ENCODE measurements around the gene FAM98A.

Gene FAM98A

DNA sequence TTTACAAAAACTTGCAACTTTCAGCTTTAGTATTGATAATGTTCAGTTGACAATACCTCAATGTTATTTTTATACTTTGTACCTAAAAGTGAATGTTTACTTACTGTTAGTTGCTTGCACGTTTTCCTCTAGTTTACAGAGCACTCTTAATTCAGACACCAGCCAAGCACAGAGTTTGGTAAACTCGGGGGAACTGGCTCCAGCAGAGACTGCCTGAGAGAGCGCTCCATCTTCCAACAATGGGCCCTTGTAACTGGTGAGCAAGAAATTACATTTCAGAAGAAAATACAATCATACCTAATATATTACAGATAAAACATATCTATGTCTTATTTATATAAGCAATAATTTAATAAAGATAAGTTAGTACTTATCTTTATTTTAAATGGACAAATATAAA, 3.7 kb downstream of the FAM98A start:
- DNase-seq = no peak

DNA sequence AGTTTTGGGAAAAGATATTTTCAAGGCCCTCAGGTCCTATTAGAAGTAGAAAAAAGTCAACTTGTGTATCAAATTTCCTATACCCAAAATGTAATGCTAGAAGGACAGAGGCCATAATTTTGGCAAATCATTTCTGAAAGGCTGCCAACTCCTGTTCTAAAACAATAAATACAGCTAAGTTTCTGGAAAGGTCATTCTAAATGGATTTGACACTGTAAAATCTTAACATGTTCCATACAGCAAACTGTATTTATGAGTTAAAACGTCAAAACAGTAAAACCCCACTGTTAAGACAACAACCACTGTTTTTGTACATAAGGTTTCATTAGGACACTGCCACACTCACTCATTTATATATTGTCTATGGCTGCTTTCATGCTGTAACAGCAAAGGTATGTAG, 9.7 kb downstream of the FAM98A start:
- DNase-seq = no peak

GRCh38 chr2:33588232-33588631, 10.9 kb downstream of the FAM98A start:
- no peak for DNase-seq

- no peak for DNase-seq
Measured at GRCh38 chr2:33586766-33587165, 12.3 kb downstream of the FAM98A start.

GRCh38 chr2:33583194-33583938, 15.7 kb downstream of the FAM98A start:
- no peak for DNase-seq

GRCh38 chr2:33581872-33582271, 17.2 kb downstream of the FAM98A start:
- no peak for DNase-seq

DNA sequence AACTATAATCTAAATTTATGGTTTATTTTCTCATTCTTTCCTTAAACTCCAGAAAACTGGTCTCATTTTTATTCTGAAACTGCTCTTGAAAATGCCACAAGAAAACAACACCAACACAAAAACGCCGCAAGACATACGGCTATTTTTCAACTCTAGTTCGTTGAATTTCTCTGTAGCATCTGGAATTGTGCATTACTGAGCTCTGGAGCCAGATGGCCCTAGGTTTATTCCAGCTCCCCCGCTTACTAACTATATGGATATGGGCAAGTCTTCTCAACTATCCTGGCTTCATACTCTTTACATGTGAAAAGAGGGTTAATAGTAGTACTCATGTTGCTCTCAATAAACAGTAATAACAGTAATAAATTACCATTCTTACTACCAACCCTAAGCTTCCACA, 19.9 kb downstream of the FAM98A start:
- DNase-seq = no peak

- DNase-seq = no peak
Measured at GRCh38 chr2:33577668-33578067, 21.4 kb downstream of the FAM98A start.

DNA sequence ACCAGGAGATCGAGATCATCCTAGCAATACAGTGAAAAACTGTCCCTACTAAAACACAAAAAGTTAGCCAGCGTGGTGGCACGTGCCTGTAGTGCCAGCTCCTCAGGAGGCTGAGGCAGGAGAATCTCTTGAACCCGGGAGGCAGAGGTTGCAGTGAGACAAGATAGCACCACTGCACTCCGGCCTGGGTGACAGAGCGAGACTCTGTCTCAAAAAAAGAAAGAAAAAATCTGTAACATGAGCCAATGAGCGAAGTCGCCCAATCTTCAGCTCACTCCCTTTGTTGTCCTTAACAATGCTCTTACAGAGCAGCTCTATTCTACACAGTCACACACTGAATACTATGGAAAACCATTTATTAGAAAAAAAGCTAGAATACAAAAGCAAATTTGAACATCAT, 22.0 kb downstream of the FAM98A start:
- DNase-seq = no peak

- DNase-seq = no peak
Measured at GRCh38 chr2:33573657-33574056, 25.4 kb downstream of the FAM98A start.

DNA sequence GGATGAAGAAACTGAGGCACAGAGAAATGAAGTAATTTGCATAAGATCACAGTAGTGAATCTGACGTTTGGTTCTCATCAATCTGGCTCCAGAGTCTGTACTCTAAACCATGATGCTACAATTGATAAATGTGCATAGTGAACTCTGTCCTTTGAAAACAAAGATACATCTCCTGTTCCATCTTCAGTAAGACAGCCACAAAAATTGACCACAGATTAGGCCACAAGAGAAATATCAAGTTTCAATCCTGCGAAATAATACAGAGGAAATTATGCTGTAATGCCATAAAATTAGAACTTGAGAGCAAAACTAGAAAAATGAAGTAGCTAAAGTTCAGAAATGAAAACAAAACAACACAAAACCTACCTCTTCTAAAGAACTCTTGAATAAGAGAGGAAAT, 28.4 kb downstream of the FAM98A start:
- no peak for DNase-seq

DNA sequence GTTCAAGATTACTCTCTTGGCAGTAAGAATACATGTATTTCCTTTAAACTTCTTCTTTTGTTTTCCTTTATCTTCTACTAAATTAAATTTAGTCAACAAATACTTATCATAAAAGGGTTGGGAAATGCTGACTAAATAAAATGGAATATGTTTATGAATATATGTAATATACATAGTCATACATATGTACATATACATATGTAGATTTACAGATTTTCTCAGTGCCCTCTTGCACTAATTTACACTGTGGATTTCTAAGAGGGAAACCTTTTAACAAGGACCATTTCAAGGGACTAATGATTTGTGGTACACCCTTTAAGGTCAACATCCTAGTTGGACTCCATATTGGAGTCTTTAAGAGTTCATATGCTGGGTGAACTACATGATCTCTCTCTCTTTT, 37.2 kb downstream of the FAM98A start:
- DNase-seq = no peak

DNA sequence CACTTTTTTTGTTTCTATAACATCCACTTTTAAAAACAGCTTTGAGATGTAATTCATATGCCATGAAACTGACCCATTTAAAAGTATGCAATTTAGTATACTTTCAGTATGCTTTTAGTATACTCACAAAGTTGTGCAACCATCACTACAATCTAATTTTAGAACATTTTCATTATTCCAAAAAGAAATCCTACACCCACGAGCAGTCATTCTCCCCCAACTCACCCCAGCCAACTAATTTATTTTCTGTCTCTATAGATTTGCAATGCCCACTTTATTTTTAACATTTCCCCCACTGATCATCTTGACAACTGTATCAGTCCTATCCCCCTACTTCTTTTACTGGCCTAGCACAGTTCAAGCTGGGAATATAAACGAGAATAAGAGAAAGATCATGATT, 39.1 kb downstream of the FAM98A start:
- DNase-seq = no peak

DNA sequence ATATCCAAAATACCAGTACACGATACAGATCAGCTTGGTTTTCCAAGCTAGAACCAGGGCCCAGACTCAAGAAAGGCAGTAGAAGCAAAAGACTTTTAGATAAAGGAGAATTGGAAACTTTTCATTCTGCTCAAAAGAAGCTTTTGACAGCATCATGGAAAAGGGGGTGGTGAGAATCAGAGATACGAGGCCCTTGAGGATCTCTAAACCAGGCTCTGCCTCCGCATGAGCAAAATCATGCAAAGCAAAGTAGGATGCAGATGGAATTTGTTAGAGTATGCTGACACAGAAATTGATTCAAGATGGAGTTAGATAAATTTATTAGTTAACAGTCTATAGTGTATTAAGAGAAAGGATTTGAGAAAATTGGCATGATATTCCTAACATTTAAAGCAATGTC, 39.8 kb downstream of the FAM98A start:
- DNase-seq = no peak

DNA sequence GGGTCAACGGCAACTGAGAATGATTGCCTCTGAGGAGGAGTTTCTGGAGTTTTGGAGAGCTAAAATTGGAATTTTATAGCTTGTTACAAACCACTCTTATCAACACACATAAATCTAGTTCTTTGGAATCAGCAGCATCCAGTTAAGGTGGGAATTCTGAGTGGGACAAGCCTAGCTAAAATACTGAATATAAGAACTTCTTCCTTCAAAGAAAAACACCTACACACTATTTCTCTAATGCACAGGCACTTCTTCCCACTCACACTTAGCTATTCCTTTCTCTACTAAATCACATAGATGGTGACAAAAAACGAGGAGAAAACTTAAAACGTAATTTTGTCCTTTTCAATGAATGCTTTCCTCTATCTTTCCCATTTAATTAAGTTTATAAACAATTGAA, 43.4 kb downstream of the FAM98A start:
- DNase-seq = no peak

- no peak for DNase-seq
Measured at GRCh38 chr2:33552758-33553461, 46.2 kb downstream of the FAM98A start.

GRCh38 chr2:33550206-33550605, 48.9 kb downstream of the FAM98A start:
- DNase-seq = no peak

GRCh38 chr2:33541243-33541642, 57.9 kb downstream of the FAM98A start:
- no peak for DNase-seq

GRCh38 chr2:33535421-33535820, 63.7 kb downstream of the FAM98A start:
- no peak for DNase-seq
